Heart left ventricle (tissue), 16 donors: Measurements from ENCODE around the gene ST3GAL4. TPM values are rescaled to one million over a fixed set of nuclear protein-coding genes. Genes with fewer than 3 reads are reported as not detected.
A peak's percentile ranks its signal among the peaks of the same experiment; 100 is the strongest.

ENCODE experiments used
- ATAC-seq, 4 donors: fragments of 200-7000 bp; cut with Tn5 transposase; one replicate each; pipeline ENCODE4 v1.9.1; 2020 to 2022; ENCODE audit warnings: moderate library complexity in 4 of 4, mild to moderate bottlenecking in 3 of 4, moderate number of reproducible peaks in 1 of 4
- DNase-seq, 5 donors: peaks; one replicate each; pipeline ENCODE4 v3.0.0-alpha.2; 2020
- H3K27ac ChIP-seq, 12 donors: fragments of 200-600 bp; sonication (generic) in 4 of 12; one replicate each; pipeline versions ENCODE4 v1.5.0 to v1.8.0; 2016 to 2022; ENCODE audit warnings: mild to moderate bottlenecking in 2 of 12
- H3K27me3 ChIP-seq, 9 donors: fragments of 200-600 bp; sonication (generic) in 2 of 9; one replicate each; pipeline versions ENCODE4 v1.5.1 to v1.8.0; 2016 to 2022; ENCODE audit warnings: mild to moderate bottlenecking in 3 of 9
- H3K36me3 ChIP-seq, 9 donors: fragments of 200-600 bp; sonication (generic) in 2 of 9; one replicate each; pipeline versions ENCODE4 v1.5.0 to v1.8.0; 2018 to 2022; ENCODE audit warnings: mild to moderate bottlenecking in 2 of 9
- H3K4me1 ChIP-seq, 12 donors: fragments of 200-600 bp; sonication (generic) in 4 of 12; one replicate each; pipeline versions ENCODE4 v1.5.0 to v1.8.0; 2016 to 2022; ENCODE audit warnings: mild to moderate bottlenecking in 3 of 12
- H3K4me3 ChIP-seq, 12 donors: fragments of 200-600 bp; sonication (generic) in 4 of 12; one replicate each; pipeline versions ENCODE4 v1.5.0 to v1.8.0; 2017 to 2022; ENCODE audit warnings: mild to moderate bottlenecking in 9 of 12, moderate library complexity in 4 of 12
- H3K9me3 ChIP-seq, 12 donors: fragments of 200-600 bp; sonication (generic) in 4 of 12; one replicate each; pipeline versions ENCODE4 v1.5.0 to v1.8.0; 2016 to 2022; ENCODE audit warnings: mild to moderate bottlenecking in 1 of 12
- POLR2A ChIP-seq, 2 donors: fragments of 450-650 bp; IDR thresholded peaks; one replicate each; pipeline ENCODE4 v1.6.1; 2017; ENCODE audit warnings: antibody characterized with exemption in 2 of 2, mild to moderate bottlenecking in 2 of 2, moderate library complexity in 2 of 2
- WGBS, 4 donors: extraction: QIAGEN DNeasy Blood & Tissue Kit in 2 of 4; methylation state at CpG; one replicate each; pipeline versions ENCODE4 v1.1.5 to v1.1.7; 2013 to 2018; 5-methylcytosine and 5-hydroxymethylcytosine counted together
- intact Hi-C, 10 donors: fragments of 100-400 bp; cut with DNase I; formaldehyde crosslinking; loops; one replicate each; pipeline versions ENCODE4 v1.11.1 to v1.14.2; 2022
- polyA plus RNA-seq, 2 donors: library from polyadenylated mRNA; stranded (reverse); fragments of 200-250 nt; gene quantifications; one replicate each; pipeline ENCODE4 v1.2.3, GENCODE V29; 2013
- total RNA-seq, 9 donors: library from RNA; depleted of rRNA in 2 of 9; stranded (reverse); fragments of >200 nt in 2 of 9; fragmentation: NEBNext Ultra II Directional in 3 of 9; extraction: Animal tissue kit (Norgen Biotek cat#: 25700) in 3 of 9; gene quantifications; one replicate each; pipeline versions ENCODE4 v1.1.0 to v1.2.4, GENCODE V29; 2016 to 2023
- TF ChIP-seq, protein P1 (sequence below), 12 donors: fragments of 200-600 bp; sonication (generic) in 4 of 12; IDR thresholded peaks; one replicate each; pipeline versions ENCODE4 v1.5.0 to v1.8.0; 2018 to 2022; ENCODE audit warnings: antibody characterized with exemption in 12 of 12, mild to moderate bottlenecking in 5 of 12
- donor health status: ischemic (EF 13 %, LVEDD 7.1; RV severe dilation, severe dysfunction).
- donor health status: healthy with polysubstance abuse.
- donor health status: DM: no; HTN: yes; CAD: no.
- donor health status: DM: no; HTN: no; CAD: no.
- donor health status: ischemic (EF 25% LVEDD 6.9; RV normal size, moderate dysfunction).
- donor health status: ischemic (EF 25% LVEDD 5.7; RV mildly dilated, moderate dysfunction).
- donor health status: healthy.
- donor health status: DM: yes; HTN: yes; CAD: no.
- donor health status: ischemic (EF 35%, LVEDD 5.7; RV mildly dilated, moderate dysfunction).
- donor health status: nonischemic (EF 11% LVEDD 7.7; RV severe dilation, severe dysfunction).
- donor health status: DM: yes; HTN: yes; CAD: no.
- donor health status: PGD.
- donor health status: ischemic (EF 29% LVEDD 5.4; RV normal size, mild dysfunction).
- donor health status: nonischemic (EF 23%, LVEDD 6.1; RV moderate dilation, normal function).

Gene ST3GAL4
- total and polyA plus RNA-seq, 11 donors, result 30.6 to 168 (median 66.1) TPM

DNA sequence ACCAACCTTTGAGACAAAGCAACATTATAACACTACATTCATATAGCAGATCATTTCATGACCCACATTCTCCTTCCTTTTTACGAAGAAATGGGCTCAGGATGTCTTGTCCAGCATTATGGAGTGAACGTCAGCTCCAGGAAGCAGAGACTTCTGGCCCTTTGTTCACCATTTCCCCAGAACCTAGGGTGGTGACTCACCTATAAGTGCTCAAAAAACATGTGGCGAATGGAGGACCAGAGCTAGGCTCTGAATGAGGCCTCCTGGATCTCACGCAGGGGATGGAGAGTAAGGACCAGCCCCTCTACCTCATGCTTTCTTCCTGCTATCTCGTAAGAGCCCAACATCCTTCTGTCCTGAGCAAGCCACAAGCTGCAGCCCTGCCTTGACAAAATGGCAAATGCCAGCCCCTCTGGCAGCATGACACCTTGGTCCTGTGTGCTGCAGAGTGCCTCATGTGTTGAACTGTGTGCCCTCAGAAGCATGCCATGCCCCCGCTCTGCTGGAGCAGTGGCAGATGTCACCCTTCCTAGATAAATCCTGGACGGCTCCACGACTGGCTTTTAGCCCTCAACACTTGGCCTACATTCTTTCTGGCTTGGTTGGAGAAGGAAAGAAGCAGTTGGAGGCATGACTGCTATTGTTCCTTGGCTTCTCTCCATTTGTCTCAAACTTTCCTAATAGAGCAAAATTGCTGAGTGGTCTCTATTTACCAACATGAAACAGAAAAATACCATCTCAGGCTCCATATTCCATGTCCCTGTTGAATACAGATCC lies 6.5 kb upstream of the ST3GAL4 start:
- Histone ChIP-seq H3K4me3 (no peak overlapping the region), H3K36me3 (peaks cover 0 to 17% (median 6%) of the 10 kb centered on the region in 9 donors), H3K27ac (peak overlapping the region in 11 of 12 donors; percentile 59 to 85 (median 75)), H3K9me3 (no peaks in the 10 kb centered on the region), H3K27me3 (no peaks in the 10 kb centered on the region), H3K4me1 (peaks cover 16 to 89% (median 72%) of the 10 kb centered on the region in 12 donors)
- 31 to 46% (median 38%) methylated on average over 7 to 8 of the region's 8 CpGs for WGBS, 4 donors
- intact Hi-C loops, result loop anchor here in 1 of 10 donors (5.0 kb wide), 1 partner anchor 37 kb away; no protein-coding TSS in a partner anchor
- DNase-seq, result peak in 3 of 5 donors; percentile 63 to 82 (median 64)
- TF ChIP-seq, protein P1, sequence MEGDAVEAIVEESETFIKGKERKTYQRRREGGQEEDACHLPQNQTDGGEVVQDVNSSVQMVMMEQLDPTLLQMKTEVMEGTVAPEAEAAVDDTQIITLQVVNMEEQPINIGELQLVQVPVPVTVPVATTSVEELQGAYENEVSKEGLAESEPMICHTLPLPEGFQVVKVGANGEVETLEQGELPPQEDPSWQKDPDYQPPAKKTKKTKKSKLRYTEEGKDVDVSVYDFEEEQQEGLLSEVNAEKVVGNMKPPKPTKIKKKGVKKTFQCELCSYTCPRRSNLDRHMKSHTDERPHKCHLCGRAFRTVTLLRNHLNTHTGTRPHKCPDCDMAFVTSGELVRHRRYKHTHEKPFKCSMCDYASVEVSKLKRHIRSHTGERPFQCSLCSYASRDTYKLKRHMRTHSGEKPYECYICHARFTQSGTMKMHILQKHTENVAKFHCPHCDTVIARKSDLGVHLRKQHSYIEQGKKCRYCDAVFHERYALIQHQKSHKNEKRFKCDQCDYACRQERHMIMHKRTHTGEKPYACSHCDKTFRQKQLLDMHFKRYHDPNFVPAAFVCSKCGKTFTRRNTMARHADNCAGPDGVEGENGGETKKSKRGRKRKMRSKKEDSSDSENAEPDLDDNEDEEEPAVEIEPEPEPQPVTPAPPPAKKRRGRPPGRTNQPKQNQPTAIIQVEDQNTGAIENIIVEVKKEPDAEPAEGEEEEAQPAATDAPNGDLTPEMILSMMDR (IDR thresholded peaks at IDR 0.05), result no peak
- TF ChIP-seq POLR2A (IDR thresholded peaks at IDR 0.05), result no peak
- peak; percentile 69 to 73 (median 70) for ATAC-seq

DNA sequence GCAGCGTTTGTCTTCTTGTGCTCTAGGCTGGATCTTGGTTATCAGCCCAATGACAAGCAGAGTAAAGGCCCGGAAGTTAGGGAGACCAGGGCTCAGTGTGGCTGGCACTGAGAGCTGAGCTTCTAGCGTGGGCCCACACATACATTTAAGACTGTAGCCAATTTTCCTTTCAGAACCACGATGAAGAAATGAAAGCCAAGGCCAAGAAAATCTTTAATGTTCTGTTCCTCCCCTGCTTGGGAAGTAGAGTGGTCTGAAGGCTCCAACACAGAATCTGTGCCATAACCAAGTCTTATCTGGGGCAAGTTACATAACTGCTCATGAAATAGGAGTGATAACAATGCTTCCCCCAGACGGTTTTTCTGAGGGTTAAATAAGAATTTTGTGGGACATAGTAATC lies 4.7 kb upstream of the ST3GAL4 start:
- Histone ChIP-seq H3K9me3 (no peaks in the 10 kb centered on the region), H3K27me3 (no peaks in the 10 kb centered on the region), H3K36me3 (no peaks in the 10 kb centered on the region), H3K27ac (peak overlapping the region in 8 of 12 donors; percentile 8 to 71 (median 35)), H3K4me1 (peaks cover 16 to 91% (median 77%) of the 10 kb centered on the region in 12 donors), H3K4me3 (no peak overlapping the region)
- no peak for TF ChIP-seq POLR2A (IDR thresholded peaks at IDR 0.05)
- TF ChIP-seq, protein P1 (IDR thresholded peaks at IDR 0.05), result no peak
- no peak for ATAC-seq
- 62 to 66% (median 64%) methylated on average over 5 of the region's 5 CpGs for WGBS, 4 donors
- peak in 1 of 5 donors; percentile 14 for DNase-seq
- intact Hi-C loops, result loop anchor here in 1 of 10 donors (10.0 kb wide), 1 partner anchor 54 kb away; no protein-coding TSS in a partner anchor

DNA sequence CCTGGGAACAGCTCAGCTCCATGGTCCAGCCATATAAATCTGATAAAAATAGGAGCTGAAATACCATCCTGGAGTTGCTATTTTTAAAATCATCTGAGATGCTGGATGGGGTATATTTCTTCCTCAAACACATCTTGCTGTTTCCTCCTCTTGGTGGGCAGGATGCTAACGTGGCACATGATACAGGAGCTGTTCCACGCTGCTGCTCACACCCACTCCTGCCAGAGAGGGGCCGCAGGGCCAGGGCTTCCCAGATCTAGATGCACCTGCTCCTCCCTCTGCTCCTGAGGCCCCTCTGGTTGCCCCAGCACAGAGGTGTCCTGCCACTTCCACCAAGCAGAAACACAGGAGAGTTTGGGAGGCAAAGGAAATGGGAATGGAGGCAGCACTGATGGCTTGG lies 3.3 kb upstream of the ST3GAL4 start:
- no peaks in the 10 kb centered on the region for H3K36me3 ChIP-seq
- TF ChIP-seq POLR2A (IDR thresholded peaks at IDR 0.05), result no peak
- TF ChIP-seq, protein P1 (IDR thresholded peaks at IDR 0.05), result no peak
- H3K4me3 ChIP-seq, result no peak overlapping the region
- 58 to 76% (median 65%) methylated on average over 2 to 3 of the region's 3 CpGs for WGBS, 4 donors
- H3K9me3 ChIP-seq, result no peaks in the 10 kb centered on the region
- ATAC-seq, result no peak
- H3K4me1 ChIP-seq, result peaks cover 16 to 92% (median 75%) of the 10 kb centered on the region in 12 donors
- intact Hi-C loops, result loop anchor here in 1 of 10 donors (10.0 kb wide), 1 partner anchor 53 kb away; no protein-coding TSS in a partner anchor
- H3K27me3 ChIP-seq, result no peaks in the 10 kb centered on the region
- peak in 2 of 5 donors; percentile 12 to 51 for DNase-seq
- H3K27ac ChIP-seq, result peak overlapping the region in 4 of 12 donors; percentile 2 to 70 (median 16)
